ENCODE results near the gene NUCB1.

- no peak for TF ChIP-seq CTCF (IDR thresholded peaks at IDR 0.05)
- no peak for TF ChIP-seq POLR2A (IDR thresholded peaks at IDR 0.05)
Measured at GRCh38 chr19:48856921-48857320, 43.2 kb upstream of the NUCB1 start.

All from body of pancreas (tissue), 4 donors.